ENCODE measurements around the gene BLVRB.

DNA sequence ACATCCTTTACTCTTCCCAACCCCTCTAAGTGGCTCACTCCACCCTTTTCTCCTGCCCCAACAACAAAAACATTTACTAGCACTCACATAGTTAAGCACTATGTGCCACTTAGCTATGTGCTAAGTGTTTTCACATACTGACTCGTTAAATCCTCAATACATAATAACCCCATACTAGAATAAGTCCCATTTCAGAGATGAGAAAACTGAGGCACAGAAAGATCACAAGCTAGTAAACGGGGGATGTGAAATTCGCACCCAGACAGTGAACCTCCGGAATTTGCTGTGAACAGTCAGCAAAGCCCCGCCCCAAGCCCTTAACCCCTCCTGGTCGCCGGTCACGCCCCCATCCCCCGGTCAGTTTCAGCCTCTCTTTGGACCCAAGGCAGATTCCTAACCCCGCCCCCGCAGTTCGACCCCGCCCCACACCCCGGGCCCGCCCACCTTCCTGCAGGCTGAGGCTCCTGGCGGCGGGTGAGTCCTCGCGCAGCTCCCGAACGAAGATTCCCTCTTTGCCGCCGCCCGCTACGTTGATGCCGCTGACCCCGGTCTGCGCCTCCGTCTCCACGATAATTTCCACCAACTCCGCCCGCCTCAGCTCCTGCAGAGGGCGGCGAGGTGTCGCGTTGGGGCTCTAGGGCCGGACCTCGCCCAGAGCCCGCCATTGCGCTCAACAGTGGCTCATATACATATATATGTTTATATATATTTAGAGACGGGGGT, 62.1 kb downstream of the BLVRB start:
- TF ChIP-seq, protein P1, sequence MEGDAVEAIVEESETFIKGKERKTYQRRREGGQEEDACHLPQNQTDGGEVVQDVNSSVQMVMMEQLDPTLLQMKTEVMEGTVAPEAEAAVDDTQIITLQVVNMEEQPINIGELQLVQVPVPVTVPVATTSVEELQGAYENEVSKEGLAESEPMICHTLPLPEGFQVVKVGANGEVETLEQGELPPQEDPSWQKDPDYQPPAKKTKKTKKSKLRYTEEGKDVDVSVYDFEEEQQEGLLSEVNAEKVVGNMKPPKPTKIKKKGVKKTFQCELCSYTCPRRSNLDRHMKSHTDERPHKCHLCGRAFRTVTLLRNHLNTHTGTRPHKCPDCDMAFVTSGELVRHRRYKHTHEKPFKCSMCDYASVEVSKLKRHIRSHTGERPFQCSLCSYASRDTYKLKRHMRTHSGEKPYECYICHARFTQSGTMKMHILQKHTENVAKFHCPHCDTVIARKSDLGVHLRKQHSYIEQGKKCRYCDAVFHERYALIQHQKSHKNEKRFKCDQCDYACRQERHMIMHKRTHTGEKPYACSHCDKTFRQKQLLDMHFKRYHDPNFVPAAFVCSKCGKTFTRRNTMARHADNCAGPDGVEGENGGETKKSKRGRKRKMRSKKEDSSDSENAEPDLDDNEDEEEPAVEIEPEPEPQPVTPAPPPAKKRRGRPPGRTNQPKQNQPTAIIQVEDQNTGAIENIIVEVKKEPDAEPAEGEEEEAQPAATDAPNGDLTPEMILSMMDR (IDR thresholded peaks at IDR 0.05; ENCODE audit: low read depth, low read length): no peak
- no peak for TF ChIP-seq EZH2phosphoT487 (IDR thresholded peaks at IDR 0.05; ENCODE audit: low read depth)
